IPS-15b (cell line): ENCODE results near the gene CLTRN.
A peak's percentile ranks its signal among the peaks of the same experiment; 100 is the strongest.
"Not testable (repeated sequence)": the region's sequence is repeated elsewhere in the genome, so short reads cannot be mapped to it uniquely, and the experiment has no call there.

ENCODE experiments used
- H3K27me3 ChIP-seq: one replicate; pipeline ENCODE4 v1.6.1; 2013; ENCODE audit warnings: low read length; ENCODE audit not compliant: control insufficient read depth, insufficient read depth
- H3K36me3 ChIP-seq: one replicate; pipeline ENCODE4 v1.6.1; 2013; ENCODE audit warnings: low read length; ENCODE audit not compliant: control insufficient read depth, insufficient read depth
- H3K4me1 ChIP-seq: one replicate; pipeline ENCODE4 v1.6.1; 2013; ENCODE audit warnings: mild to moderate bottlenecking, low read length; ENCODE audit not compliant: control insufficient read depth, insufficient read depth
- H3K4me3 ChIP-seq: one replicate; pipeline ENCODE4 v1.5.1; 2013; ENCODE audit warnings: low read depth, low read length
- H3K9ac ChIP-seq: one replicate; pipeline ENCODE4 v1.6.1; 2013; ENCODE audit warnings: low read depth, mild to moderate bottlenecking, low read length
- H3K9me3 ChIP-seq: one replicate; pipeline ENCODE4 v1.6.1; 2013; ENCODE audit warnings: mild to moderate bottlenecking, low read length; ENCODE audit not compliant: control insufficient read depth, insufficient read depth

Gene CLTRN

DNA sequence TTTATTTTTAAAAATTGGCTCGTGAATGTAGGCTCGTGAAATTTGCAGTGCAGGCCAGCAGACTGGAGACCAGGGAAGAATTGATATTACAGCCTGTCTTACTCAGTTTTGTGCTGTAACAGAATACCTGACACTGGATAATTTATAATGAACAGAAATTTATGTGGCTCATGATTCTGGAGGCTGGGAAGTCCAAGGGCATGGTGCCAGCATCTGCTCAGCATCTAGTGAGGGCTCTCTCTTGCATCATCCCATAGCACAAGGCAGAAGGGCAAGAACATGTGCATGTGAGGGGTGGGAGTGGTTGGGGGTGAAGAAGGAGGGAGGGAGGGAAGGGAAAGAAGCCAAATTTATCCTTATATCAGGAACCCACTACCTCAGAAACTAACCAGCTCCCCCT lies 13.7 kb upstream of the CLTRN start:
- Histone ChIP-seq H3K27me3 (no peaks in the 10 kb centered on the region), H3K9me3 (no peaks in the 10 kb centered on the region), H3K36me3 (no peaks in the 10 kb centered on the region), H3K4me3 (no peak overlapping the region), H3K9ac (no peak overlapping the region), H3K4me1 (no peaks in the 10 kb centered on the region)

DNA sequence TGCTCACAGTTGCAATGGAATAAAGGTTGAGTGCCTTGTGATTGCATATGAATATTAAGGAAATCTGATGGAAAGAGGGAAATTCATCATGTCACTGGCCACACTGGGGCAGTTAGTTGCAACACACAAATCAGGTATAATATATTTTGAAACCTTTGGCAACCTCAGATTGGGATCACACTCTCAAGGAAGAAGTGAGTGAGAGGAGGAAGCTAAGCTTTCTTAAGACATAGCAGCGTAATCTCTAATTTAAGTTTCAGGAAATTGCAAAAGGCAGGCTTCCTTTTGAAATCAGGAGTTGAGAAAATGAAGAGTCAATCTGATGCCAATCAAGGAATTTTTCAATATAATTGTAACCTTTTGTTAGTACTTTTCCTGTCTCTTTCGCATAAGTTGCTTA lies 12.3 kb upstream of the CLTRN start:
- Histone ChIP-seq H3K9ac (no peak overlapping the region), H3K36me3 (no peaks in the 10 kb centered on the region), H3K4me1 (no peaks in the 10 kb centered on the region), H3K9me3 (no peaks in the 10 kb centered on the region), H3K27me3 (no peaks in the 10 kb centered on the region), H3K4me3 (peak overlapping the region; percentile 93)

DNA sequence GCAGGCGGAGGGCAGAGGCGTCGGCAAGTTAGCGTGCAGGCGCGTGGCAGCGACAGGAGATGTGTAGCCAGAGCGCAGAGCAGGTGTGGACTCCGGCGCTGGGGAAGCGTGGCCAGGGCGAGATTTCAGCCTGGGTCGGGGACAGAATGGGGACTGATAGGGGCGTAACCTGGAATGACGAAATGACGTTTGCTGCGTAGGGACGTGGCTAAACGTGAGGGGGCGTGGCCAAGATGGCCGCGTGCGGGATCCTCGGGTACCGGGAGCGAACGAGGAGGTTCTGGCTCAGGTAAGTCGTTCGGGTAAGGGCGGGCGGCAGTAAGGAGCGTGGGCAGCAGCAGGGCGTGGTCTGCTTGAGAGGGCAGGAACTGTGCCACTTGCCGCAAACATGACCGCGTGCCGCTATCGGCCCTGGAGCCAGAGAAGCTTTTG lies 10.9 kb upstream of the CLTRN start:
- no peaks in the 10 kb centered on the region for H3K9me3 ChIP-seq
- peak overlapping the region; percentile 92 for H3K9ac ChIP-seq
- peak overlapping the region; percentile 93 for H3K4me3 ChIP-seq
- H3K36me3 ChIP-seq = no peaks in the 10 kb centered on the region
- H3K27me3 ChIP-seq = no peaks in the 10 kb centered on the region
- no peaks in the 10 kb centered on the region for H3K4me1 ChIP-seq

DNA sequence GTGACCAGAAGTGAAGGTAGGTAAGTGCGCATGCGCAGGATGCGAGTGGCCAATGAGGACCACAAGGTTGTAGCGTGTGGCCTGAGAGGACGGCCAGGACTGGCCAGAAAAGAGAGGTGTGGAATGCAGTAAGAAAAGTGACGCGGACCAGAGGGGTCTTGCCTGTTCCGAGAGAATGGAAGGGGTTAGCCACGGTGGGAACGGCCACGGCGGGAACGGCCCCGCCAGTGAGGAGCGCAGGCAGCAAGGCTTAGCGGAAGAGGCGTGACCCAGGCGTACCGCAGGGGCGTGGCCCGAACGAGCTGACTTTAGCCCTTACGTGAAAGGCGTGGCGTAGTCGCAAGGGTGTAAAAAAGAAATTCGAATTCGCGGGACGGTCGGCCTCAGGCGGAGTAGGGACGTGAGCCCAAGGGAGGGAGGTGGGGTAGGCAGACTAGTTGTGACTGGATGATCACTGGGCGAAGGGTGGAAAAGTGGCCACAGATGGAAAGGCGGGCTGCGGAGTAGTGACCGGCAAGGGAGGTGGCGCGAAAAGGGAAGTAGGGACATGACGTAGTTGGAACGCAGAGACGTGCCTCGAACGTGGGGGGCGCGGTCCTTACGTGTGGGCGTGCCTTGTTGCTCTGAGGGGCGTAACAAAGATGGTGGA lies 10.4 kb upstream of the CLTRN start:
- Histone ChIP-seq H3K9ac (peak overlapping the region; percentile 92), H3K27me3 (no peaks in the 10 kb centered on the region), H3K4me1 (no peaks in the 10 kb centered on the region), H3K9me3 (no peaks in the 10 kb centered on the region), H3K4me3 (peak overlapping the region; percentile 93), H3K36me3 (no peaks in the 10 kb centered on the region)

DNA sequence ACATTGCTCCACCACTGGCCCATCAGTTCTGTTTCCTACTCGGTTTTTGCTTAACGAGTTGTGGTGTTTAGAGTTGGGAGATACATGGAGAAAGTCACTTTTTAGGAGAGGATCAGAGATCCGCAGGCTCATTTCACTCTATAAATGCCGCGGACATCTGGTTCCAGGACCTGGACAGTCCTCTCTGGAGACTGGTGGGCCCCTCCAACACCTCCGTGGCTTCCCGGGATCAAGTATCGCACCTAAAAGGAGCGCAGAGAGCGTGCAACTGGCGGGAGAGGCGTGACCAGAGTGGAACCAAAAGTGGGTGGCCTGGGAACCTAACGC lies 9.9 kb upstream of the CLTRN start:
- peak overlapping the region; percentile 93 for H3K4me3 ChIP-seq
- H3K9me3 ChIP-seq = no peaks in the 10 kb centered on the region
- H3K9ac ChIP-seq = peak overlapping the region; percentile 92
- H3K4me1 ChIP-seq = no peaks in the 10 kb centered on the region
- no peaks in the 10 kb centered on the region for H3K36me3 ChIP-seq
- H3K27me3 ChIP-seq = no peaks in the 10 kb centered on the region

DNA sequence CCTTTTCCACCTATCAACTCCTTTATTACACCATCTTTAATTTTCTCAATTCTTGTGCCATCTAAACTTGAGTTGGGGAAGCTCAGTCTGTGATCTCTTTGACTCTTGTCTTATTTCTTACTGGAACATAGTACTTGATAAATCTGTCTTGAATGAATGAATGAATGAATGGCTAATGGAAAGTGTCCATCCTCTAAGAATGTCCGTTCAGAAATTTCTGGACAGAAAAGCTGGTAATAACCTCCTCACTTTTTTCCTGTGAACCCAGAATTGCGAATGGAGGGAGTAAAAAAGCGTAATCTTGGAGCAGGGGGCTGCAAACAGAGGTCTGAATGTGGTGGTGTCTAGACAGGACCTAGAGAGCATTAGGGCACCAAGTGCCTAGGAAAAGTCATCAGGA lies 9.4 kb upstream of the CLTRN start:
- H3K9me3 ChIP-seq = no peaks in the 10 kb centered on the region
- H3K4me1 ChIP-seq = no peaks in the 10 kb centered on the region
- H3K27me3 ChIP-seq = no peaks in the 10 kb centered on the region
- H3K36me3 ChIP-seq = no peaks in the 10 kb centered on the region
- peak overlapping the region; percentile 92 for H3K9ac ChIP-seq
- H3K4me3 ChIP-seq = peak overlapping the region; percentile 93

DNA sequence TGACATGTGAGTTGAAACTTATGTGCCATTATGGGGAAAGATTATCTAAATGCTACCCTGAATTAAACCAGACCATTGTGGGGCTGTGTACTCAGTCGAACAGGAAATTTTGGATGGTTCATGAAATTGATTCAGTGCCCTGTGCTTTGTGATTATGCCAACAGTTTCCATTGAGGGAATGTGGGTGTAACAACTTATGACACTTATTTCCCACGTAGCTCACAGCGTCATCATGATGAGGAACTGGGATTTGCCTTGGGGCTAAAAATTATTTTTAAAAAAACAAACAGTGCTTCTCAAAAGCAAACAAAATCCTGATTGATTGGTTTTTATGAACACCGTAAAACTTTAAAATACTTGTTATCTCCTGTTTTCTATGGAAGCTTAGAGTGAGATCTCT lies 8.3 kb upstream of the CLTRN start:
- H3K9ac ChIP-seq = no peak overlapping the region
- H3K4me1 ChIP-seq = no peaks in the 10 kb centered on the region
- no peak overlapping the region for H3K4me3 ChIP-seq
- H3K27me3 ChIP-seq = no peaks in the 10 kb centered on the region
- H3K9me3 ChIP-seq = no peaks in the 10 kb centered on the region
- H3K36me3 ChIP-seq = no peaks in the 10 kb centered on the region

DNA sequence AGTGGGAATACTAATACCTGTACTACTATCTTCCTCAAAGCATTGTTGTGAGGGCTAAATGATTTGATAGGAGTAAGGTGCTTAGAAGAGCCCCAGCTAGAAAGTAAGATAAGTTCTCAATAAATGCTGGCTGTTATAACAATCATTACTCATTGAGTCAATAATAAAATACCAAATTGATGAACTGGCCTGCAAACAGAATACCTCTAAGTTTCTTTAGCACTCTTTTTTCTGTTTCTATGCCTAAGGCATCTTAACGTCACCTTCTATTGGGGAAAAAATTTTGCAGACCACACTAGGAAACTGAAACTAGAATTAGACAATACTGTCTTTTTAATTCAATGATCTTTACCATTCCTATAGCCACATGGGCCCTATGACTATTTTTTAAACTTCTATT lies 1.2 kb downstream of the CLTRN start:
- no peaks in the 10 kb centered on the region for H3K36me3 ChIP-seq
- H3K4me1 ChIP-seq = peaks cover 5% of the 10 kb centered on the region
- no peaks in the 10 kb centered on the region for H3K9me3 ChIP-seq
- no peaks in the 10 kb centered on the region for H3K27me3 ChIP-seq
- H3K4me3 ChIP-seq = no peak overlapping the region
- H3K9ac ChIP-seq = no peak overlapping the region

DNA sequence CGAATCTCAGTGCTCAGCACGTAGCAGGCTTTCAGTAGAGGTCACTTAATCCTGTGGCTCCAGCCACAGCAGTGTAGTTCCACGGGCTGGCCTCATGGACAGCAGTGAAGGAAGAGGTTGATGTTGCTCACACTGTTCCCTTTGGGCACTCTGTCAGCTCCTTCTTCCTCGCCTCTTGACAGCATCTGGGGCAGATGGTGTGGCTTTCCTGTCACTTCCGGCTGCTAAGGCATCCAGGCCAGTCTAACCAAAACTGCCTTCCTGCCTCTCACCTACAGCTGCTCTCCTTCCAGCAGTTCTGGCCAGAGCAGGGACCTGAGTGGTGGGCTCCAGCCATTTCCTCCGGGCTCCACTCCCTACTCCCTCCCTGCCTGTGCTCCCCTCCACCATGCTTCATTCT lies 9.8 kb downstream of the CLTRN start:
- H3K9ac ChIP-seq, H3K4me3 ChIP-seq, H3K4me1 ChIP-seq, H3K36me3 ChIP-seq, H3K27me3 ChIP-seq, H3K9me3 ChIP-seq: not testable (repeated sequence)

DNA sequence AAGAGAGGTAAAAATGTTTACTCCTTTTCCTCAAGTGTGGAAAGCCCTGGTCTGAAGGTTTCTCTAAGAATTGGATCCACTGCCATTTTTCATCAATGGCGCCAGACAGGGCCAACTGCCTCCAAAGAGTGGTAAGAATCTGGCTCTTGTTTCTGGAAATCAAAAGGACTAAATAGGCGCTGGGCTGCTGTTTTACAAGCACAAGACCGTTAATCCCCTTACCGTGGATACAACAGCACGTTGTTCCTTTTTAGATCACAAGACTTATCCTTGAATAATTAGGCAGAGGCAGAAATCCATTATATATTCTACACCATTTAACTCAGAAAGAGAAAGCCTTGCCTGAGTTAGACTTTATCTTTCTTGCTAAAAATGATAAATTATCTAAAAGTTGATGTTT lies 10.6 kb downstream of the CLTRN start:
- H3K27me3 ChIP-seq = no peaks in the 10 kb centered on the region
- no peaks in the 10 kb centered on the region for H3K4me1 ChIP-seq
- no peaks in the 10 kb centered on the region for H3K36me3 ChIP-seq

DNA sequence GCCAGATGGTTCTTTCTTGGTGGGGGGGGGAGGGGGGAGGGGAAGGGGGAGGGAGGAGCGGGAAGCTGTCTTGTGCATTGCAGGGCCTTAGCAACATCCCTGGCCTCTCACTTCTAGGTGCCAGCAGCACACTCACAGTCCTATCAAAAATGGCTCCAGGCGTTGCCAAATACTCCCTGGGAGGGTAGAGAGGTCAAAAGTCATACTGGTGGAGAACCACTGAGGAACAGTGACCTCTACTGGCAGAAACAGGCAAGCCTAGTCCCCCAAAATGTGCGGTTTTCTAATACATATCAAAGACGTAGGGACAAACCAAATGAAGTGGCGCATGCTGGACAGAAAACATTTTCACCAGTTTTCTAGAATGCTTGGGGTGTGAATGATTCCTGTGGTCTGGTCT lies 17.1 kb downstream of the CLTRN start:
- not testable (repeated sequence) for H3K36me3 ChIP-seq, H3K27me3 ChIP-seq, H3K9me3 ChIP-seq, H3K9ac ChIP-seq, H3K4me3 ChIP-seq, H3K4me1 ChIP-seq

More for the DNA sequence above, 10.6 kb downstream of the CLTRN start:
- Histone ChIP-seq H3K9me3 (no peaks in the 10 kb centered on the region), H3K9ac (no peak overlapping the region), H3K4me3 (no peak overlapping the region)

DNA sequence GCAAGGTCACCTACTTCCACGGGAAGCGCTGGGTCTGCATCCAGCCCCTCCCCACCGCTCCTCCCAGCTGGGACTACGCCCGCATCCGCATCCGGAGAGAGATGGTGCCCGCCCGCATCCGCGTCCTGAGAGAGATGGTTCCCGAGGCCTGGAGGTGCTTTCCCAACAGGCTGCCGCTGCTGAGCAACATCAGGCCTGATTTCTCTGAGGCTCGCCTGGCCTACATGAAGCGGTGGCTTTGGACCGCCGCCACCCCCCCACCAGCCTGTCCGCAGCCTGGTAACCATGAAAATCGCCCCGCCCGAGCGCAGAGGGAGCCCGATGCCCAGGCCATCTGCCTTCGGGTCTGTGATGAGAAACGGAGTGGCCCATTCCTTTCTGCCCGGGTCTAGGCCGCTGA lies 18.1 kb downstream of the CLTRN start:
- Histone ChIP-seq H3K27me3 (no peaks in the 10 kb centered on the region), H3K9me3 (no peaks in the 10 kb centered on the region), H3K36me3 (no peaks in the 10 kb centered on the region), H3K9ac (no peak overlapping the region), H3K4me3 (no peak overlapping the region), H3K4me1 (peaks cover 3% of the 10 kb centered on the region)
